Tibial artery (tissue), 4 donors: ENCODE measurements around the gene THSD7B.

Experiments used
- DNase-seq, 2 donors: peaks; one replicate each; pipeline ENCODE4 v3.0.0-alpha.2; 2019
- H3K27ac ChIP-seq, 2 donors: fragments of 200-600 bp; sonication (generic) in 1 of 2; 1 replicate in 1 of 2; 2 replicates in 1 of 2; pipeline ENCODE4 v1.5.1; 2018 to 2019; ENCODE audit warnings: mild to moderate bottlenecking in 1 of 2
- H3K27me3 ChIP-seq, 2 donors: fragments of 200-600 bp; sonication (generic) in 1 of 2; one replicate each; pipeline versions ENCODE4 v1.5.1 to v1.6.0; 2016 to 2019
- H3K36me3 ChIP-seq, 3 donors: fragments of 200-600 bp; sonication (generic) in 2 of 3; one replicate each; pipeline ENCODE4 v1.5.1; 2016 to 2019; ENCODE audit warnings: mild to moderate bottlenecking in 2 of 3
- H3K4me1 ChIP-seq, 4 donors: fragments of 200-600 bp; sonication (generic) in 2 of 4; 1 replicate in 3 of 4; 2 replicates in 1 of 4; pipeline ENCODE4 v1.5.1; 2016 to 2019
- H3K4me3 ChIP-seq, 2 donors: fragments of 200-600 bp; sonication (generic) in 1 of 2; 1 replicate in 1 of 2; 2 replicates in 1 of 2; pipeline ENCODE4 v1.5.1; 2018 to 2019; ENCODE audit warnings: mild to moderate bottlenecking in 2 of 2
- H3K9me3 ChIP-seq, 3 donors: fragments of 200-600 bp; sonication (generic) in 1 of 3; one replicate each; pipeline ENCODE4 v1.5.1; 2016 to 2019
- CTCF ChIP-seq, 2 experiments: fragments of 200-600 bp in 1 of 2; fragments of 450-650 bp in 1 of 2; IDR thresholded peaks; one replicate each; pipeline ENCODE4 v1.5.1; 2017 to 2019; ENCODE audit warnings: antibody characterized with exemption in 2 of 2, mild to moderate bottlenecking in 1 of 2, moderate library complexity in 1 of 2
- intact Hi-C: fragments of 100-400 bp; cut with DNase I; formaldehyde crosslinking; loops from one replicate; pipeline ENCODE4 v1.15.0; 2023; ENCODE audit warnings: low total_unique reads

Gene THSD7B

GRCh38 chr2:136932700-136933099 is 167.4 kb downstream of the THSD7B start:
- DNase-seq, result no peak
- intact Hi-C loops, result loop anchor here (10.0 kb wide), 1 partner anchor 902 kb away; no protein-coding TSS in a partner anchor

DNA sequence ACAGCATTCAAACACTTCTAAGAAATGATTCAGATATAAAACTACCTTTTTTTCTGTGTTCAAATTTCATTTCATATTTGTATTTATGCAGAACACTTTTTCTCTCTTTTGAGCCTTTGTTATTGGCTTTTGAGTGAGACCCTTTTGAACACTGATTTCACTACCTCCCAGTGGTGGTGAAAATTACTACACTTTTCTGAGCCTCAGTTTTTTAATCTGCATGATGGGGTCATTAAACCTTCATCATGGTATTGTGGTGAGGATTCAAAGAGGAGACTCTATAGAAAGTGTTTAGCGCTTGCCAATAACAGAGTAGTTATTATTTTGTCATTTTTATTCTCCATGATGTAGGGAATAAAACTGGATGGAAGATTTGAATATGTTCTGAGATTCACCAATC is 169.8 kb downstream of the THSD7B start:
- no peak for DNase-seq
- no peaks in the 10 kb centered on the region for H3K4me1 ChIP-seq
- no peaks in the 10 kb centered on the region for H3K9me3 ChIP-seq
- TF ChIP-seq CTCF (IDR thresholded peaks at IDR 0.05), result no peak
- intact Hi-C loops, result loop anchor here (10.0 kb wide), 1 partner anchor 900 kb away; no protein-coding TSS in a partner anchor
- no peaks in the 10 kb centered on the region for H3K36me3 ChIP-seq
- H3K27me3 ChIP-seq, result no peaks in the 10 kb centered on the region
- no peak overlapping the region for H3K4me3 ChIP-seq
- H3K27ac ChIP-seq, result no peak overlapping the region

More at GRCh38 chr2:136932700-136933099, 167.4 kb downstream of the THSD7B start:
- H3K27me3 ChIP-seq, result no peaks in the 10 kb centered on the region
- no peaks in the 10 kb centered on the region for H3K9me3 ChIP-seq
- H3K4me1 ChIP-seq, result no peaks in the 10 kb centered on the region
- no peak overlapping the region for H3K4me3 ChIP-seq
- peak in 1 of 2 experiments; percentile 11 for TF ChIP-seq CTCF (IDR thresholded peaks at IDR 0.05)
- no peaks in the 10 kb centered on the region for H3K36me3 ChIP-seq
- no peak overlapping the region for H3K27ac ChIP-seq

DNA sequence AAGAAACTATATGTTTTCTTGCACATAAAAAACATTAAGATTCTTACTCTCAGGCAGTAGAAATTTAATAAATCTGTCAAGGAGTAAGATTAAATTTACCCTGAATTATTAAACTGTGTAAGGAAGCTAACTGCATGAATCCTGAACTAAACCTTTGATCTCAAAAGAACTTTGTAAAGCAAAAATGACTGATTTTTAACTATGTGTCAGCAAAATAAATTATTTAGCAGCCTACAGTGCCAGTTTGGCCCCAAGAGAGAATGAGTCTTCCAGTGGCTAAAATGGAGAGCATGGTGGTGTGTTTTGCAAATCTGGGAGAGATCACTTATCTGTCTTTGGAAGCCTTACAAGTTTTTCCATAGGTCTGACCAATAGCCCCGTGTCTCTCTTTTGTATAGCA is 190.7 kb downstream of the THSD7B start:
- no peak for TF ChIP-seq CTCF (IDR thresholded peaks at IDR 0.05)
- H3K27me3 ChIP-seq, result no peaks in the 10 kb centered on the region
- no peak overlapping the region for H3K4me3 ChIP-seq
- no peak overlapping the region for H3K27ac ChIP-seq
- intact Hi-C loops, result no loop called here
- no peaks in the 10 kb centered on the region for H3K9me3 ChIP-seq
- H3K36me3 ChIP-seq, result no peaks in the 10 kb centered on the region
- no peak for DNase-seq
- no peaks in the 10 kb centered on the region for H3K4me1 ChIP-seq

DNA sequence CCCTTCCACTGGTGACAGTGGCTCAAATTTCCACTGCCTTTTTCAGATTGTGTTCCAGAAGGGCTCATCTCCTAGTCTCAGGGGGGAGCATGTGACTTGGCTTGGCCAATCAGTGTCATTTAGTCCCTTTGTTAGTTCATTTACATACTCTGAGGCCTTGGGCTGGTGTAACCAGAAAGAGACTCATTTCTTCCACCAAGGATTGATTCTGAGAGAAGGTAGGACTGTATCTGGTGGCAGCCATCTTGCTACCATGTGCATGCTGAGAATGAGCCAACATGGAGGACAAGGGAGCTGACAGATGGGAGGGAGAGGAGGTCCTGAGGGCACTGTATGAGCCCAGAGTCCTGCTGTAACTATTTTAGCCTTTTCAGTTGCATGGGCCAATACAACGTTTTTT is 191.7 kb downstream of the THSD7B start:
- no peaks in the 10 kb centered on the region for H3K36me3 ChIP-seq
- DNase-seq, result no peak
- intact Hi-C loops, result no loop called here
- no peaks in the 10 kb centered on the region for H3K27me3 ChIP-seq
- H3K4me3 ChIP-seq, result no peak overlapping the region
- H3K27ac ChIP-seq, result no peak overlapping the region
- TF ChIP-seq CTCF (IDR thresholded peaks at IDR 0.05), result no peak
- no peaks in the 10 kb centered on the region for H3K9me3 ChIP-seq
- no peaks in the 10 kb centered on the region for H3K4me1 ChIP-seq

GRCh38 chr2:136962105-136962725 is 196.9 kb downstream of the THSD7B start:
- H3K4me1 ChIP-seq, result no peaks in the 10 kb centered on the region
- intact Hi-C loops, result no loop called here
- H3K4me3 ChIP-seq, result no peak overlapping the region
- H3K9me3 ChIP-seq, result no peaks in the 10 kb centered on the region
- H3K36me3 ChIP-seq, result no peaks in the 10 kb centered on the region
- no peak for TF ChIP-seq CTCF (IDR thresholded peaks at IDR 0.05)
- no peak overlapping the region for H3K27ac ChIP-seq
- no peak for DNase-seq
- no peaks in the 10 kb centered on the region for H3K27me3 ChIP-seq

- no peak overlapping the region for H3K4me3 ChIP-seq
- H3K27me3 ChIP-seq, result no peaks in the 10 kb centered on the region
- TF ChIP-seq CTCF (IDR thresholded peaks at IDR 0.05), result no peak
- no peaks in the 10 kb centered on the region for H3K4me1 ChIP-seq
- H3K27ac ChIP-seq, result no peak overlapping the region
- intact Hi-C loops, result no loop called here
- no peak for DNase-seq
- H3K9me3 ChIP-seq, result no peaks in the 10 kb centered on the region
- no peaks in the 10 kb centered on the region for H3K36me3 ChIP-seq
Measured at GRCh38 chr2:136966485-136966884, 201.1 kb downstream of the THSD7B start.
